ENCODE results near the gene IL1R2. TPM values are rescaled to one million over a fixed set of nuclear protein-coding genes. Genes with fewer than 3 reads are reported as not detected.

The IL1R2 gene
- total RNA-seq, 4 donors from 2014 or later, result 7.1 to 52.4 (median 29.9) TPM

DNA sequence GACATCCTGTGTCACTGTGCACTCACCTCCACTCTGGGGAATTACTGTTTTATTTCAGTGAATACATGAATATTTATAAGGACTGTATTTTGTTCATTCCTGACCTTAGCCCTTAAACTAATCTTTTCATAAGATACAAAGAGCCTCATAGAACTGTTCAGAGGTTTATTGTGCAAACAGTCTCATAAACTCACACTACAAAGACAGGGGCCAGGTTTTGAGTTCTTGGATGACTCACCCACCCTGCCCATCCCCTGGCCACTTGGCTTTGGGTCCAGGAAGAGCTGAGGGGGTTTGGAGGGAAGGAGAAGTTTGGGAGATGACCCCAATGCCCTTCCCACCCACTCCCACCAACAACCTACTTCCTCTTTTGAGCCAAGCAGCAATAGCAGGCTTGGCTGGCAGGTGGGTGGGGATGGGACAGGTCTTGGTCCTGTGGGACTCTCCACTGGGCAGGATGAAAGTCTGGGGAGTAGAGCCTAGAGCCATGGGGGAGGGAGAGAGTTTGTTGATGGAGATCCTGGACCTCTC, 43.1 kb upstream of the IL1R2 start:
- no peaks in the 10 kb centered on the region for H3K36me3 ChIP-seq
- no peak for TF ChIP-seq POLR2AphosphoS5 (IDR thresholded peaks at IDR 0.05)
- TF ChIP-seq POLR2A (IDR thresholded peaks at IDR 0.05), result no peak
- TF ChIP-seq EP300 (IDR thresholded peaks at IDR 0.05; ENCODE audit: low read depth), result no peak
- TF ChIP-seq, protein P1, sequence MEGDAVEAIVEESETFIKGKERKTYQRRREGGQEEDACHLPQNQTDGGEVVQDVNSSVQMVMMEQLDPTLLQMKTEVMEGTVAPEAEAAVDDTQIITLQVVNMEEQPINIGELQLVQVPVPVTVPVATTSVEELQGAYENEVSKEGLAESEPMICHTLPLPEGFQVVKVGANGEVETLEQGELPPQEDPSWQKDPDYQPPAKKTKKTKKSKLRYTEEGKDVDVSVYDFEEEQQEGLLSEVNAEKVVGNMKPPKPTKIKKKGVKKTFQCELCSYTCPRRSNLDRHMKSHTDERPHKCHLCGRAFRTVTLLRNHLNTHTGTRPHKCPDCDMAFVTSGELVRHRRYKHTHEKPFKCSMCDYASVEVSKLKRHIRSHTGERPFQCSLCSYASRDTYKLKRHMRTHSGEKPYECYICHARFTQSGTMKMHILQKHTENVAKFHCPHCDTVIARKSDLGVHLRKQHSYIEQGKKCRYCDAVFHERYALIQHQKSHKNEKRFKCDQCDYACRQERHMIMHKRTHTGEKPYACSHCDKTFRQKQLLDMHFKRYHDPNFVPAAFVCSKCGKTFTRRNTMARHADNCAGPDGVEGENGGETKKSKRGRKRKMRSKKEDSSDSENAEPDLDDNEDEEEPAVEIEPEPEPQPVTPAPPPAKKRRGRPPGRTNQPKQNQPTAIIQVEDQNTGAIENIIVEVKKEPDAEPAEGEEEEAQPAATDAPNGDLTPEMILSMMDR (IDR thresholded peaks at IDR 0.05), result no peak
- no peak overlapping the region for H3K4me3 ChIP-seq
- no peaks in the 10 kb centered on the region for H3K9me3 ChIP-seq
- intact Hi-C loops (cut with DNase I; ENCODE audit: low total_unique reads) (no loop called here), in situ Hi-C loops (cut with MboI; ENCODE audit: low pct_ligation_motif_present in 1 of 4, low pct_unique_long_range_greater_than_20kb in 1 of 4, low sequenced_read_pairs in 3 of 4) (no loop called here)
- no peak overlapping the region for H3K27ac ChIP-seq
- no peaks in the 10 kb centered on the region for H3K27me3 ChIP-seq
- H3K4me1 ChIP-seq, result no peaks in the 10 kb centered on the region
- DNase-seq, result no peak

DNA sequence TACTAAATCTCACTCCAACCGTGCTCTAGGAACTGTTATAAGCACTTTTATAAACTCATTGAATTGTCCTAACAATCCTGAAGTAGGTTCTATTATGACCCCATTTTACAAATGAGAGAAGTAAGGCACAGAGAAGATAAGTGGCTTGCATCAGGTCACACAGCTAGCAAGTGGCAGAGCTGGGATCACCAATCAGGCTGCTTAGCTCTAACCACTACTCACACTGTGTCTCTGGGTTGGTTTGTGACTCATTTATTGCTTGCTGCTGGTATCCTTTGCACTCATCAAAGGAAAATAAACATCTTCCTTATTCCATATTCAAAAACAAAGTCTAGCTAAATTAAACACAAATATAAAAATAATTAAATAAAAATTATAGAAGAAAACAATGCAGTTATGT, 42.5 kb upstream of the IL1R2 start:
- DNase-seq, result no peak
- TF ChIP-seq POLR2A (IDR thresholded peaks at IDR 0.05), result no peak
- no peak for TF ChIP-seq POLR2AphosphoS5 (IDR thresholded peaks at IDR 0.05)
- TF ChIP-seq, protein P1 (IDR thresholded peaks at IDR 0.05), result no peak
- no peak for TF ChIP-seq EP300 (IDR thresholded peaks at IDR 0.05; ENCODE audit: low read depth)
- Histone ChIP-seq H3K4me1 (no peaks in the 10 kb centered on the region), H3K36me3 (no peaks in the 10 kb centered on the region), H3K27ac (no peak overlapping the region), H3K27me3 (no peaks in the 10 kb centered on the region), H3K9me3 (no peaks in the 10 kb centered on the region), H3K4me3 (no peak overlapping the region)
- 79 to 100% methylated on average over 1 of the region's 1 CpG for WGBS, 2 donors (ENCODE audit: low coverage in 1 of 2)
- in situ Hi-C loops (cut with MboI; ENCODE audit: low pct_ligation_motif_present in 1 of 4, low pct_unique_long_range_greater_than_20kb in 1 of 4, low sequenced_read_pairs in 3 of 4), result no loop called here
- intact Hi-C loops (cut with DNase I; ENCODE audit: low total_unique reads), result no loop called here

DNA sequence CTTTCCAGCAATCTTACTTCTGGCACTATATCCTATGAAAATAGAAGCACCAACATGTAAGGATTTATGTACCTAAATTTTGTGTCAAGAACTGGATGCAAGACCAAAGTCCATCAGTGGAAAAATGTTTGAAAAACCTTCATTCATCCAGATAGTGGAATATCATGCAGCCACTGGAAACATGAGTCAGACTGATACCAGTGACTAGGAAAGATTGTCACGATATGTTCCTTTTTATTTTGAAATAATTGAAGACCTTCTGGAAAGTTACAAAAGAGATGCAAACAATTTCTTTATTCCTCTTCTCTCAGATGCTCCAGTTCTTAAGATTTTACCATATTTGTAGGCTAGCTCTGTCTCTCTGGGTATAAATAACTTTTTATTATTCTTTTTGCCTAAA, 40.5 kb upstream of the IL1R2 start:
- no peaks in the 10 kb centered on the region for H3K4me1 ChIP-seq
- in situ Hi-C loops (cut with MboI; ENCODE audit: low pct_ligation_motif_present in 1 of 4, low pct_unique_long_range_greater_than_20kb in 1 of 4, low sequenced_read_pairs in 3 of 4) (no loop called here), intact Hi-C loops (cut with DNase I; ENCODE audit: low total_unique reads) (no loop called here)
- no peak for DNase-seq
- H3K9me3 ChIP-seq, result no peaks in the 10 kb centered on the region
- TF ChIP-seq, protein P1 (IDR thresholded peaks at IDR 0.05), result no peak
- no peaks in the 10 kb centered on the region for H3K36me3 ChIP-seq
- no peak overlapping the region for H3K27ac ChIP-seq
- H3K4me3 ChIP-seq, result no peak overlapping the region
- no peaks in the 10 kb centered on the region for H3K27me3 ChIP-seq
- 40 to 73% methylated on average over 1 of the region's 1 CpG for WGBS, 2 donors (ENCODE audit: low coverage in 1 of 2)

DNA sequence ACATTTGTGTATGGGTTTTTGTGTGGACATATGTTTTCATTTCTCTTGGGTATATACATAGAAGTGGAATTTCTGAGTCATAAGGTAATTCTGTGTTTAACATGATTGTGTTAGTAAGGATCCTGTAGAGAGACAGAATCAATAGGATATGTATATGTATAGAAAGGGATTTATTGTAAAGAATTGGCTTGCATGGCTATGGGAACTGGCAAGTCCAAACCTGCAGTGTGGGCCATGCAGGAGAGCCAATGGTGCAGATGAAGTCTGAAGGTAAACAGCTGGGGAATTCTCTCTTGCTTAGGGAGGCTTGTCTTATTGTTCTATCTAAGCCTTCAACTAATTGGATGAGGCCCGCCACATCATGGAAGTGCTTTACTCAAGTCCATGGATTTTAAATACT, 39.2 kb upstream of the IL1R2 start:
- H3K4me3 ChIP-seq, result no peak overlapping the region
- no peak overlapping the region for H3K27ac ChIP-seq
- in situ Hi-C loops (cut with MboI; ENCODE audit: low pct_ligation_motif_present in 1 of 4, low pct_unique_long_range_greater_than_20kb in 1 of 4, low sequenced_read_pairs in 3 of 4) (no loop called here), intact Hi-C loops (cut with DNase I; ENCODE audit: low total_unique reads) (no loop called here)
- no peaks in the 10 kb centered on the region for H3K36me3 ChIP-seq
- no peak for TF ChIP-seq POLR2AphosphoS5 (IDR thresholded peaks at IDR 0.05)
- TF ChIP-seq, protein P1 (IDR thresholded peaks at IDR 0.05), result no peak
- no peak for TF ChIP-seq EP300 (IDR thresholded peaks at IDR 0.05; ENCODE audit: low read depth)
- no peak for TF ChIP-seq POLR2A (IDR thresholded peaks at IDR 0.05)
- no peak for DNase-seq
- H3K4me1 ChIP-seq, result no peaks in the 10 kb centered on the region
- no peaks in the 10 kb centered on the region for H3K9me3 ChIP-seq
- 86 to 100% methylated on average over 1 of the region's 1 CpG for WGBS, 2 donors (ENCODE audit: low coverage in 1 of 2)
- no peaks in the 10 kb centered on the region for H3K27me3 ChIP-seq
